Caco-2 (cell line): Measurements from ENCODE around the gene TAGAP. TPM values are rescaled to one million over a fixed set of nuclear protein-coding genes. Genes with fewer than 3 reads are reported as not detected.

Experiments
- BruUV-seq: library from RNA; stranded (reverse); fragments of 400-500 nt; replicated peaks from 2 replicates; lab custom pipeline; 2021; lab: Mats Ljungman, UMichigan
- CTCF ChIA-PET: fragments of 300-600 bp; sonication (Branson Sonifier 250); formaldehyde crosslinking; loops from one replicate; lab custom pipeline; 2022; ENCODE audit warnings: antibody characterized with exemption; lab: Charles Lee
- POLR2A ChIA-PET: fragments of 300-600 bp; sonication (Branson Sonifier 250); formaldehyde crosslinking; loops from one replicate; lab custom pipeline; 2022; ENCODE audit warnings: antibody characterized with exemption; lab: Charles Lee
- DNase-seq, 2 experiments: peaks; one replicate each; pipeline versions ENCODE4 v3.0.0 to v3.0.0-alpha.2; 2020 to 2022
- H3K27me3 ChIP-seq: replicated peaks from 2 replicates; pipeline ENCODE4 v1.6.0; 2011; ENCODE audit warnings: low read length; ENCODE audit not compliant: control insufficient read depth, insufficient read depth
- H3K36me3 ChIP-seq: 2 replicates; pipeline ENCODE4 v1.5.1; 2011; ENCODE audit warnings: low read length; ENCODE audit not compliant: control insufficient read depth, insufficient read depth
- H3K4me1 ChIP-seq: fragments of 250-450 bp; sonication (Bioruptor Pico); 2 replicates; pipeline ENCODE4 v1.5.1; 2020; ENCODE audit warnings: mild to moderate bottlenecking
- H3K4me3 ChIP-seq: 2 replicates; pipeline ENCODE4 v1.5.1; 2011; ENCODE audit warnings: low read depth, mild to moderate bottlenecking, control low read depth, low read length
- H3K9me3 ChIP-seq: fragments of 250-450 bp; sonication (Bioruptor Pico); 2 replicates; pipeline ENCODE4 v1.5.1; 2020; ENCODE audit warnings: mild to moderate bottlenecking, moderate library complexity
- H3K27ac Mint-ChIP-seq: one replicate; pipeline ENCODE4 v1.8.0; 2022; ENCODE audit warnings: mixed read lengths; ENCODE audit not compliant: unreplicated experiment
- H3K27me3 Mint-ChIP-seq: one replicate; pipeline ENCODE4 v1.8.0; 2022; ENCODE audit warnings: mixed read lengths; ENCODE audit not compliant: insufficient read depth, unreplicated experiment
- H3K36me3 Mint-ChIP-seq: one replicate; pipeline ENCODE4 v1.8.0; 2022; ENCODE audit warnings: mild to moderate bottlenecking, mixed read lengths; ENCODE audit not compliant: insufficient read depth, unreplicated experiment
- H3K4me1 Mint-ChIP-seq: one replicate; pipeline ENCODE4 v1.8.0; 2022; ENCODE audit warnings: low read depth, mixed read lengths; ENCODE audit not compliant: unreplicated experiment
- H3K4me3 Mint-ChIP-seq: one replicate; pipeline ENCODE4 v1.8.0; 2022; ENCODE audit warnings: mild to moderate bottlenecking, moderate library complexity, mixed read lengths; ENCODE audit not compliant: unreplicated experiment
- H3K9me3 Mint-ChIP-seq: one replicate; pipeline ENCODE4 v1.8.0; 2022; ENCODE audit warnings: mixed read lengths; ENCODE audit not compliant: unreplicated experiment
- intact Hi-C: fragments of 100-400 bp; cut with micrococcal nuclease; formaldehyde crosslinking; loops from one replicate; pipeline ENCODE4 v1.10.0; 2022; ENCODE audit not compliant: unreplicated experiment
- total RNA-seq: library from RNA; stranded (reverse); gene quantifications from 2 replicates; pipeline ENCODE4 v1.2.3, GENCODE V29; 2022
- TF ChIP-seq, protein P1 (sequence below), 2 experiments: fragments of 200-600 bp in 1 of 2; IDR thresholded peaks; 1 replicate in 1 of 2; 2 replicates in 1 of 2; pipeline versions ENCODE4 v1.5.1 to v1.8.0; 2011 to 2022; ENCODE audit warnings: antibody characterized with exemption in 1 of 2, control low read depth in 1 of 2, inconsistent platforms in 1 of 2, low read depth in 1 of 2, low read length in 1 of 2, mild to moderate bottlenecking in 1 of 2, moderate library complexity in 1 of 2; ENCODE audit not compliant: insufficient read depth in 1 of 2, severe bottlenecking in 1 of 2, unreplicated experiment in 1 of 2

TAGAP gene
- total RNA-seq, 1 experiment from 2014 or later = not detected

DNA sequence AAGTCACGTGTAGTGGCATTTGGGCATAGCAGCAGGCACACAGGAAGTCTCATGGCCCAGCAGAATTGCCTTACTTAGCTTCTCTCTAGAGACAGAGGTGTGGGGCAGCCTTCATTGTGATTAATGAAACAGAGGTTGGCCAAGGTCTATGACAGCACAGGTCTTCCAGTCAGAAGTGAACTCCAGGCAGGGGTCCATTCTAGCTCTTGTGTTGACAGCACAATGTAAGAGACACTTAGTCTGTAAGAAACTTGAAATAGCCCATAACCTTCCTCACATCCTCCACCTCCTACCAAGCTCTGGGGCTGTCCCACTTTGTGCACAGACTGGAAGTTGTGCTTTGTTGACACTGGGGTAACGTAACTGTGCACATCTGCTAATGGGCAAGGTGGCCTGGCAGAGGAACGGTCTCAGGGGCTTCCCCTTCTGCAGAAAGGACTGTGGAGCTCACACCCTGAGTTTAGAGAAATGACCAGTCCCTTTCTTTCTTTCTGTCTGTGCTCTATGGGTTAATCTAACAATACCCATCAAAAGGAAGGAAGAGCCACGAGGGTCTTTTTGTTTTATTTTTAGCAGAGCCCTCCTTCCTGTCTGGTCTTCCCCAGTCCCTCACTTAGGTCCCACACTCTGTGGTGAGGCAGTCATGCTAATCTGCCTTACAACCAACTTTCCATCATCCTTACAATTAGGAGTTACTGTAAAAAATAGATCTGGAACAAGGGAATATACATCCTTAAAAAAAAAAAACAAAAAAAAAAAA lies 35.6 kb upstream of the TAGAP start:
- DNase-seq = no peak
- peaks cover 2% of the 10 kb centered on the region for H3K4me1 Mint-ChIP-seq
- BruUV-seq = no TSS peak
- H3K36me3 Mint-ChIP-seq = no peaks in the 10 kb centered on the region
- H3K27me3 Mint-ChIP-seq = peaks cover 22% of the 10 kb centered on the region
- POLR2A ChIA-PET = no interaction called here
- Histone ChIP-seq H3K4me3 (no peak overlapping the region), H3K9me3 (no peaks in the 10 kb centered on the region), H3K4me1 (no peaks in the 10 kb centered on the region), H3K36me3 (no peaks in the 10 kb centered on the region), H3K27me3 (no peaks in the 10 kb centered on the region)
- intact Hi-C loops = no loop called here
- CTCF ChIA-PET = interaction anchor here (0.6 to 1.0 kb wide), 2 partner anchors 41 to 54 kb away, joined by 3 to 4 read pairs; no protein-coding TSS in a partner anchor
- no peak overlapping the region for H3K27ac Mint-ChIP-seq
- TF ChIP-seq, protein P1, sequence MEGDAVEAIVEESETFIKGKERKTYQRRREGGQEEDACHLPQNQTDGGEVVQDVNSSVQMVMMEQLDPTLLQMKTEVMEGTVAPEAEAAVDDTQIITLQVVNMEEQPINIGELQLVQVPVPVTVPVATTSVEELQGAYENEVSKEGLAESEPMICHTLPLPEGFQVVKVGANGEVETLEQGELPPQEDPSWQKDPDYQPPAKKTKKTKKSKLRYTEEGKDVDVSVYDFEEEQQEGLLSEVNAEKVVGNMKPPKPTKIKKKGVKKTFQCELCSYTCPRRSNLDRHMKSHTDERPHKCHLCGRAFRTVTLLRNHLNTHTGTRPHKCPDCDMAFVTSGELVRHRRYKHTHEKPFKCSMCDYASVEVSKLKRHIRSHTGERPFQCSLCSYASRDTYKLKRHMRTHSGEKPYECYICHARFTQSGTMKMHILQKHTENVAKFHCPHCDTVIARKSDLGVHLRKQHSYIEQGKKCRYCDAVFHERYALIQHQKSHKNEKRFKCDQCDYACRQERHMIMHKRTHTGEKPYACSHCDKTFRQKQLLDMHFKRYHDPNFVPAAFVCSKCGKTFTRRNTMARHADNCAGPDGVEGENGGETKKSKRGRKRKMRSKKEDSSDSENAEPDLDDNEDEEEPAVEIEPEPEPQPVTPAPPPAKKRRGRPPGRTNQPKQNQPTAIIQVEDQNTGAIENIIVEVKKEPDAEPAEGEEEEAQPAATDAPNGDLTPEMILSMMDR (IDR thresholded peaks at IDR 0.05; ENCODE audit: insufficient read depth in 1 of 2, low read depth in 1 of 2, low read length in 1 of 2, severe bottlenecking in 1 of 2, unreplicated experiment in 1 of 2) = no peak
- no peaks in the 10 kb centered on the region for H3K9me3 Mint-ChIP-seq
- H3K4me3 Mint-ChIP-seq = no peak overlapping the region

DNA sequence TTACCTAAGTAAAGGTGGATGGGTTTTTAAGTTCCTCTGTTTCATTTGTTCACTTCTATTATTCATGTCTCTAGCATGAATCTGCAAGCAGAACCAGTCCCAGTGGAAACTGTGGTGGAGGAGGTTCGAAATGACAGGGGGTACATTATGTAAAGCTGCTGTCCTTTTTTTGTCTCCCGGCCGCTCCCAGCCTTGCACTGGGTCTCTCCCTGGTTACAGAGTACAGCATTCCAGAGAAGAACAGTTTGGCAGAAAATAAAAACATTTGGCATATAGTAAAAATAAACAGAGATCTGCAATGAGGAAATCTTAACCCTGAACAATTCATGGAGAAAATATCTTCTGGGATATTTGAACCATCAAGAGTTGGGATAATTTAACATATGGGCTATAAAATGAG lies 34.6 kb upstream of the TAGAP start:
- POLR2A ChIA-PET = no interaction called here
- no peak for DNase-seq
- H3K4me1 Mint-ChIP-seq = no peaks in the 10 kb centered on the region
- CTCF ChIA-PET = interaction anchor here (0.7 kb wide), 1 partner anchor 248 kb away, joined by 11 read pairs; no protein-coding TSS in a partner anchor
- H3K9me3 Mint-ChIP-seq = no peaks in the 10 kb centered on the region
- TF ChIP-seq, protein P1 (IDR thresholded peaks at IDR 0.05; ENCODE audit: insufficient read depth in 1 of 2, low read depth in 1 of 2, low read length in 1 of 2, severe bottlenecking in 1 of 2, unreplicated experiment in 1 of 2) = no peak
- Histone ChIP-seq H3K4me3 (no peak overlapping the region), H3K4me1 (no peaks in the 10 kb centered on the region), H3K27me3 (no peaks in the 10 kb centered on the region), H3K9me3 (no peaks in the 10 kb centered on the region), H3K36me3 (no peaks in the 10 kb centered on the region)
- H3K36me3 Mint-ChIP-seq = peaks cover under 1% of the 10 kb centered on the region
- H3K27ac Mint-ChIP-seq = no peak overlapping the region
- no TSS peak for BruUV-seq
- intact Hi-C loops = no loop called here
- peaks cover 22% of the 10 kb centered on the region for H3K27me3 Mint-ChIP-seq
- no peak overlapping the region for H3K4me3 Mint-ChIP-seq

DNA sequence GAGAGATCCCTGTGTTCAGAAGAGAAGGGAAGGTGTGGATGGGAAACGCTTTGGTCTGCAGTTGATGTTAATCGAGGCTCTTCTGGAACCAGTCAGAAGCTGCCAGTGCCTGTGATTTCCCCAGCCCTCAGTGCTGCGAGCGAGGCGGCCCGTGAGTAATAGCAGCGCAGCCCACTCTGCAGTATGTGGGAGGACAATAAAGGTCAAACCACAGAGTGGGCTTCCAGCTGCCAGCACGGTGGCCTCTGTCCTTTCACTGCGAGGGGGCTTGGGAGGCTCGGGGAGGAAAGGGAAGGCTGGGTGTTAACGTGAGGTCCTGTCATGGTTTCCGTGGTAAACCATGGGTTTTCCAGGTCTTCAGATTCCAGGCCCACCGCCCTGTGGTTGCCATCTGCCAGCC lies 32.3 kb upstream of the TAGAP start:
- H3K27ac Mint-ChIP-seq = no peak overlapping the region
- H3K36me3 Mint-ChIP-seq = peaks cover 5% of the 10 kb centered on the region
- no peaks in the 10 kb centered on the region for H3K4me1 Mint-ChIP-seq
- Histone ChIP-seq H3K4me1 (no peaks in the 10 kb centered on the region), H3K36me3 (no peaks in the 10 kb centered on the region), H3K4me3 (no peak overlapping the region), H3K9me3 (no peaks in the 10 kb centered on the region), H3K27me3 (no peaks in the 10 kb centered on the region)
- H3K4me3 Mint-ChIP-seq = no peak overlapping the region
- intact Hi-C loops = no loop called here
- ChIA-PET POLR2A (no interaction called here), CTCF (no interaction called here)
- BruUV-seq = no TSS peak
- peaks cover 22% of the 10 kb centered on the region for H3K27me3 Mint-ChIP-seq
- DNase-seq = no peak
- TF ChIP-seq, protein P1 (IDR thresholded peaks at IDR 0.05; ENCODE audit: insufficient read depth in 1 of 2, low read depth in 1 of 2, low read length in 1 of 2, severe bottlenecking in 1 of 2, unreplicated experiment in 1 of 2) = no peak
- no peaks in the 10 kb centered on the region for H3K9me3 Mint-ChIP-seq
